HL-60/S4 (cell line): ENCODE measurements around the gene GRN.

Experiments used
- in situ Hi-C: fragments of 300-500 bp; cut with MboI; formaldehyde crosslinking; loops from 2 replicates; pipeline ENCODE4 v1.14.3; 2022; ENCODE audit warnings: low sequenced_read_pairs

The GRN gene

GRCh38 chr17:44400226-44400847 is 55.2 kb downstream of the GRN start:
- in situ Hi-C loops = loop anchor here (5.0 kb wide), 1 partner anchor 122 kb away; no protein-coding TSS in a partner anchor
